Activated CD8-positive, alpha-beta memory T cell treated with anti-CD3 and anti-CD28 coated beads, Interleukin-2, amount 50 U/mL, for 48 hours (primary cell): Measurements from ENCODE around the gene CAPZA1.
"Not testable (repeated sequence)": the region's sequence is repeated elsewhere in the genome, so short reads cannot be mapped to it uniquely, and the experiment has no call there.

ENCODE experiments used
- DNase-seq: peaks from one replicate; pipeline ENCODE4 v3.0.0-alpha.2; 2020

Gene CAPZA1

DNA sequence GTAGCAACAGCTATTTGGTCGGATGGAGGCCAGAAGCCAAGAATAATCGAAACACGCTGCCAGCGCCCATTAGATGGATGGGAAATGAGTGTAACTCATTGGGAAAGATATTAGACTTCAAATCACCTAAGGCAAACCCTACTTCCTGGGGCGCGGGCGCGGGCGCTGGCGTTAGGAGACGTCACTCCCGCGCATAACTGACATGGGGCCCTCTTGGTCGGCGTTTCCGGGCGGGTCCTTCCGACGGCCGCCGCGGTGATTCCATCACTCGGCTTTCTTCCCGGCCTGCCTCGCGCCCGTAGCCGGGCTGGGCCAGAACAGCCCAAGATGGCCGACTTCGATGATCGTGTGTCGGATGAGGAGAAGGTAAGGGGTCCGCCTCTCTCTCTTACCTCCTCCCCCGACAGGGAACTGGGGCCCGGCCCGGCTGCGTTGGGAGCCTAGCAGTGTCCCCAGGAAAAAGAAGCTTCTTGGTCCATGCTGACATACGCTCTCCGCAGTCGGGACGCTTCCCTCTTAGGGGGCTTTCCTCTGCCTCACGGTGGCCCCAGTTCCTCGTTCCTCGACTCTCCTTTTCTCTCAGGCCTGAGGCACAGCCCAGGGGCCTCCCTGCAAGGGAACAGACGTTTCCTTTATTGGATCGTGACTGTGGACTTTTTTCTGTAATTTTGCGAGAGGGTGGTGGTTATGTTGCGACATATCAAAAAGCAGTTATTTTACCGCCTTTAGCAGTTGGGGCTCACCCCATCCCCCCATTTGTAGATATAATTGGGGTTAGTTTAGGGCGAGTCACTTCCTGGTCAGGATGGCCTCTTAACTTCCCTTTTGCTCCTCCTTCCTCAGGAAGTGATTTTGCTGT is at the start of gene CAPZA1:
Gene CAPZA1, plus strand, starts transcription at position 315 of the 859 bp plus-strand sequence. Its CDS starts 13 bp downstream, at position 328.
- DNase-seq = peak; percentile 93

DNA sequence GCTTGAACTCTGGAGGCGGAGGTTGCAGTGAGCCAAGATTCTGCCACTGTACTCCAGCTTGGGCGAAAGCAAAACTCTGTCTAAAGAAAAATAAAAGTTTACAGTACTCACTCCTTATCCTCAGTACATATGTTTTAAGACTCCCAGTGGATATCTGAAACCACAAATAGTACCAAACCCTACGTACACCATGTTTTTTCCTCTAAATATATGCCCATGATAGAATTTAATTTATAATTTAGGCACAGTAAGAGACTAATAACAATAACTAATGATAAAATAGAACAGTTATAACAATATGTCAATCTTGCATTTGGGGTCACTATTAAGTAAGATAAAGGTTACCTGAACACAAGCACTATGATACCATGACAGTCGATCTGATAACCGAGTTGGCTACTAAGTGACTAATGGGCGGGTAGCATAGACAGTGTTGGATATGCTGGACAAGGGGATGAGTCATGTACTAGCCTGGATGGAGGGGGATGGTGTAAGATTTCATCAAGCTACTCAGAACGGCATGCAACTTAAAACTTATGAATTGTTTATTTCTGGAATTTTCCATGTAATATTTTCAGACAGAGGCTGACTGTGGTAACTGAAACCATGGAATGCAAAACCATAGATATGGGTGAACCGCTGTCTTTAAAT is 44.4 kb upstream of the CAPZA1 start:
- DNase-seq = no peak

DNA sequence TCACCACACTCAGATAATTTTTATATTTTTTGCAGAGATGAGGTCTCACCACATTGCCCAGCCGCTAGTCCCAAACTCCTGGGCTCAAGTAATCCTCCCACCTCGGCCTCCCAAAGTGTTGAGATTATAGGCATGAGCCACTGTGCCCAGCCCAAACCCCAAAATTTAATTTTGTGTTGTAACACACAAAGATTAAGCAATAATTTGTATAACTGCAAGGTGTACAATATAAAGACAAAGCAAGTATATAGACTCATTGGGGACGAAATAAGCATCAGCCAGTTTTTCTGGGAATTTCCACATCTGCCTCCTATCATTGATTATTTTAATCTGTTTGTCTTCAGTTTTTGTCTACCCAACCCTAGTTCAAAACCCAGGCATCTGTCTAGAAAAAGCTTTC is 43.4 kb upstream of the CAPZA1 start:
- DNase-seq = no peak

DNA sequence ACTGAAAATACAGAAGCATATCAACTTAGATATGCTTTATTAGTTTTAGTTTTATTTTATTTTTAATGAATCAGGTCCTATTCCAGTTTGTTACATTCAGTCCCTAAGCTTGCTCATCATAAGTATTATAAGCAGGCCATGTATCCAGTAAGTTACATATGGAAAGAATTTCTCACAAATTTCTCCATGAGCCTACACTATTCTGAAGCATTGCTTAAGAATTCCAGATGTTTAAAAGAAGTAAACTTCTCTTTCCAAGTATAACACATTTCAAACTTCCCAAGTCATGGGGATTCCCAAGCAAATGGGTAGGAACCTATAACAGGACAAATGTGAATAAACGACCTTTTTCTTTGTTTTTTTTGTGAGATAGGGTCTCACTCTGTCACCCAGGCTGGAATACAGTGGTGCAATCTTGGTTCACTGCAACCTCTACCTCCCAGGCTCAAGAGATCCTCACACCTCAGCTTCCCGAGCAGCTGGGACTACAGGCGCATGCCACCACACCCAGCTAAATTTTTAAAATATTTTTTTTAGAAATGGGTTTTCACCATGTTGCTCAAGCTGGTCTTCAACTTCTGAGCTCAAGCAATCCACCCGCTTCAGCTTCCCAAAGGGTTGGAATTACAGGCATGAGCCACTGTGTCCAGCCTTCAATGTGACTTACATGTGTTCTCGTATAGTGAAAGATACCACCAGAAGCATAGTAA is 39.7 kb upstream of the CAPZA1 start:
- DNase-seq = no peak

GRCh38 chr1:112581586-112582192 is 37.9 kb upstream of the CAPZA1 start:
- no peak for DNase-seq

- DNase-seq = no peak
These were observed 36.3 kb upstream of the CAPZA1 start for GRCh38 chr1:112583366-112583765.

- DNase-seq = no peak
These were observed 29.9 kb upstream of the CAPZA1 start for GRCh38 chr1:112589766-112590165.

GRCh38 chr1:112594208-112594876 is 25.3 kb upstream of the CAPZA1 start:
- no peak for DNase-seq

DNA sequence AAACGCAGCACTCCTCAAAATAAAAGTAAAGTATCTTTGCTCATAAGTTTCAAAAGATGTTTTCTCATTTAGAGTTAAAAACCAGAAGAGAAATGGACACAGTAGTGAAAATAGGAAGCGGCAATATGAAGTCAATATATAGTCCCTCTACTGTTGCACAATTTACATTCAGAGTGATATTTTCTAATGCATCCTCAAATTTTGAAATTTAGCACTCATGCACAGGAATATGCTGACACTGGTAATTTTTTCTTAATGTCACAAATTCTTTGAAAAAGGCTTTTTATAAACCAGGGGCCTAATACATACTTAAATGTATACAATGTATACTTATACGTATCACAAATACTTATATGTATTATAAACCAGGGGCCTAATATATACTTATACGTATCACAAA is 20.2 kb upstream of the CAPZA1 start:
- DNase-seq = no peak

GRCh38 chr1:112603012-112603411 is 16.6 kb upstream of the CAPZA1 start:
- no peak for DNase-seq

- no peak for DNase-seq
These were observed 16.1 kb upstream of the CAPZA1 start for GRCh38 chr1:112603541-112603940.

DNA sequence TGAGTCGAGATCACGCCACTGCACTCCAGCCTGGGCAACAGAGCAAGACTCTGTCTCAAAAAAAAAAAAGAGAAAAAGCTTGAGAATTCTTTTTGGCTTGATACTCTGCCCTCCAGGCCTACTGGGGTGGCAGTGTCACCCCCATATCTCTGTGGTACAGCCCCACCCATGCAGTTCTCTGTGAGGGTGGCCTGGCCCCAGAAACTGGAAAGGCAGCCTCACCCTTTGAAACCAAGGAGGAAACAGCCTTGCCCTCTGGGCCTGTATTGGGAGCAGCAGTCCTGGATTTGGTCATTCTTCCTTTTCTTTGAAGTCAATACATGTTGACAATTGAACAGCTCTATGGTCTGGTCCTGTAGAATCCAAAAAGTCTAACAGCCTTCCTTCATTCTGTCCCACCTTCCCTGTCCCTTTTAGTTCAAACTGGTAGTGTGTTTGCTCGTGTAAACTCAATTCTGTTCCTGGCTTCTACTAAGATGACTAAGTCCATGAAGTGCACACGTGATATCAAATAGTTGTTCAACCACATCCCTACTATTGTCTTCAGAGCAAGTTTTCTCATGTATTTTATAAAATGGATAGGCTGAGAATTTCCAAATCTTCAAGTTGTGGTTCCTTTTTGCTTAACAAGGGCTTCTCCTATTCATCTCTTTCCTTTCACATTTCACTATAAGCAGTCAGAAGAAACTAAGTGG is 13.9 kb upstream of the CAPZA1 start:
- no peak for DNase-seq

- no peak for DNase-seq
These were observed 5.1 kb upstream of the CAPZA1 start for GRCh38 chr1:112614460-112615065.

DNA sequence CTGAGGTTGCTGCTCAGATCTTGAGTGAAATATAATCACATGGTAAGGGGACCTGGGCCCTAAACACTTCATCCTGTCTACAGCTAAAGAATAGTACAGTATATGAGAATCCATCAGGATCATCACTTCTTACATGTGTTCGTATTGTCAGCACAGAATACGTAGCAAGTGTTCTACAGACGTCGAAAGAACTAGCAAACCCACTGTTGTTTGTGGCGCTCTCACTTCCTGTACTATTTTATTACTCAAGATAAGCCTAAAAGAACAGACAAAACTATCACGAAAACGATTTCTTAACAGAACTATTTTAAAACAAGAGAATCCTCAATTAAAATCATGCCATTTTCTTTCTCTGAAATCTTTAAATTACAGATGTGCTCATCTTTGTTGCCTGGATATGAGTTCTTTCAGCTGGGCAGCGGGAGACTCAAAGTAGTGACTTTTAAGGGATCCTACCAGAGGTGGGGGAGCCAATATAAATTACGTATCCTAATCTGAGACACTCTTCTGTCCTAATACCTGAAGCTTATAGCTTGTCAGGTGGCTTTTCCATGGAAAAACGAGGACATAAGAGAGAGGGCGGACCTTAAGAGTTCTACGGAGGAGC is 1.4 kb upstream of the CAPZA1 start:
- no peak for DNase-seq

DNA sequence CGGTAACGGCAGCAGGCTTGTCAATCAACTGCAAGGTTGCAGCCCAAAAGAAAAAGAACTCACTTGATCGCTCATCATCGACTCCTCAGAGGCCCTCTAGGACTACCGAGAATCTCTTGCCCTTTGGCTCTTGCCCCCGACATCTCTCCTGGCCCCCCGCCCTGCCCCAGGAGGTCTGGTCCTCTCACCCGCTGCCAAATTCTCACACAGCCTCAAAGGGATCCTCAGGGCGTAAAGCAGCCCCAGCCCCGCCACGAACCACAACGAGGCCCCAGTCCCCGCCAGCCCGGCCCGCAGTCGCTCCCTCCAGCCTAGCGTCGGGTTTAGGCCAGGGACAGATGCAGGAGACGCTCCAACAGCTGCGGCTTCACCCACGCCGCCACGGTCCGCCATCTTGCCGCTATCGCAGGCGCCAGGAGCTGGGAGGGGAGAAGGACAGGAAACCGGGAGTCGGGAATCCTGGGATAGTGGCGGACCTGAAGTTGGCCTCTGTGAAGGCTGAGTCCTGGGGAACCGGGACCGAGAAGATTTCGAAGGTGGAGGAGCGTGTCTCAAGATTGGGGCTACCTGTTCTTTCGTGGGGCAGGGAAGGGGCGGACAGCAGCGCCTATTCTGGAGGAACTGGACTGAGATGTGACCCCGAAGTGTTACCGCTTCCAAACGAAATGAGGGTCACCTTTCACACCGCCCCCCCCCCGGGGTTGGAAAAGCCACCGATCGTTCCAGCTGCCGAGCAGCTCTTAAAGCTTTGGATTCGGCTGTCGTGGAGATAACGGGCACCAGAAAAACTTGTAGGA is 713 bp upstream of the CAPZA1 start, which contains the start of gene ST7L:
Gene ST7L, minus strand, starts transcription at position 421 of the 797 bp plus-strand sequence. Its CDS starts 28 bp downstream, at position 393.
- DNase-seq = peak; percentile 83

DNA sequence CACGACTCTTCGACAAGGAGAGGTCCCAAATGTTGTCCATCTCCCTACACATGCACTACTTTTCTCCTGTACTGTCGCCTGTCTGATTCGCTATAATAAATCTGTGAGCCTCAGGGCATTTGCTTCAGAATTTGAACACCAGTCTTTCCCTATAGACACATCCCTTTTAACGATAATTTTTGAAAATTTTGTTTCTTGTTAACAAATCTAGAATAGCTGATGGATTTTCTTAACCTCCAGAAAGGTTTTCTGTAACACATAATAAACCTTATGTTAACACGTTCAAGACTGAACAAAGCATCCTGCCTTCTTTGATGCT is 704 bp downstream of the CAPZA1 start:
- DNase-seq = no peak

GRCh38 chr1:112624493-112624892 is 4.9 kb downstream of the CAPZA1 start:
- DNase-seq = not testable (repeated sequence)

DNA sequence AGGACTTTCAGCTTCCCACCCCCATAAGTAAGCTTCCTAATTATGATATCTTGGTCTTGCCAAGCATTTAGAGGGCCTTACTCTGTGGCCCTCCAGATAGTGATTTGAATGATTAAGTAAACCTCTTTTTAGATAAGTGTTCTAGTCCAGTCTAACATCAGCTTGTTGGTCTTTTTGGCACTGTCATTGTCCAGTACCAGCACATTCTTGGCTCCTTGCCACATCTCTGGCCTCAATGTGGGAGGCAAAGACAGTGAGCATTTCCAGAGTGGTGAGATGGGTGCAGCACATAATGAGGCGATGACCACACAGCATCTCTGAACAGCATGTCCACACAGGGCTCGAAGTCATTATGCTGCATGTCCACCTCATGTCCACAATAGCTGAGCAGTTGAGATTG is 6.1 kb downstream of the CAPZA1 start:
- no peak for DNase-seq

GRCh38 chr1:112626193-112626592 is 6.6 kb downstream of the CAPZA1 start:
- no peak for DNase-seq

DNA sequence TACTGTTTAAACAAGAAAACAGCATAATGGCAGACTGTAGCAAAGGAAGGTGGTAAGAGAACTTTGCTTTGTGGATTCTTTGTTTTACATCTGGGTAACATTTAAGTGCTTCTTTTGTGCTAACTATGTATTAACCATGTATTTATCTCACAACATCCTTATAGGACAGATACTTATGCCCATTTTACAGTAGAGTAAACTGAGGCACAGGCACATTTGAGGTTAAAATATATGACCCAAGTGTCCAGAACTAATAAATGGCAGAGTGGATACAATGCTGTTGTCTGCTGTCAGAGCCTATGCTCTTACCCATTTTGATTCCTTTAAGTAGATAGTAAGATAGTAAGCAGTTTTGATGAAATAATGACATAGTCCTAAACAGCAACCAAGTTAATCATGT is 7.3 kb downstream of the CAPZA1 start:
- DNase-seq = no peak
